Stimulated activated CD4-positive, alpha-beta T cell treated with anti-CD3 and anti-CD28 coated beads, Interleukin-4, amount 100 ng/mL, for 48 hours (primary cell): Measurements from ENCODE around the gene CNTN4.

Experiments used
- DNase-seq, 2 donors: peaks; one replicate each; pipeline ENCODE4 v3.0.0-alpha.2; 2020; ENCODE audit warnings: low read depth in 2 of 2

The CNTN4 gene

DNA sequence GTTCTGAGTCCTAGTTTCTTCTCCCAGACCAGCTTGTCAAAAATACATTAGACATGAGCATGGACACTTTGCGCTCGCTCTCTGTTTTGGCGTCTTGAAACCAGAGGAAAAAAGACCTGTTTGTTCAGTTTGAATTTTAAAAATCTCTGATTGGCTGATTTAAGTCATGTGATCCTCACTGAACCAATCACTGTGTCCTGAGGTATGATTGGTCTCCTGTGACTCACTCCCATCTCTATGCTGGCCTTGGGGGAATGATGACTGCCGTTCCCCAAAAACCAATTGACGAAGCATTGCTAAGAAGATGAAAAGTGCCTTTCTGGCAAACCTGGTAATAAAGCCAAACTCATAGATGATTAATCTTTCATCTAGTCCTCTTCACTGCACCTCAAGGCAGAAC is 755.0 kb downstream of the CNTN4 start:
- DNase-seq, result no peak

DNA sequence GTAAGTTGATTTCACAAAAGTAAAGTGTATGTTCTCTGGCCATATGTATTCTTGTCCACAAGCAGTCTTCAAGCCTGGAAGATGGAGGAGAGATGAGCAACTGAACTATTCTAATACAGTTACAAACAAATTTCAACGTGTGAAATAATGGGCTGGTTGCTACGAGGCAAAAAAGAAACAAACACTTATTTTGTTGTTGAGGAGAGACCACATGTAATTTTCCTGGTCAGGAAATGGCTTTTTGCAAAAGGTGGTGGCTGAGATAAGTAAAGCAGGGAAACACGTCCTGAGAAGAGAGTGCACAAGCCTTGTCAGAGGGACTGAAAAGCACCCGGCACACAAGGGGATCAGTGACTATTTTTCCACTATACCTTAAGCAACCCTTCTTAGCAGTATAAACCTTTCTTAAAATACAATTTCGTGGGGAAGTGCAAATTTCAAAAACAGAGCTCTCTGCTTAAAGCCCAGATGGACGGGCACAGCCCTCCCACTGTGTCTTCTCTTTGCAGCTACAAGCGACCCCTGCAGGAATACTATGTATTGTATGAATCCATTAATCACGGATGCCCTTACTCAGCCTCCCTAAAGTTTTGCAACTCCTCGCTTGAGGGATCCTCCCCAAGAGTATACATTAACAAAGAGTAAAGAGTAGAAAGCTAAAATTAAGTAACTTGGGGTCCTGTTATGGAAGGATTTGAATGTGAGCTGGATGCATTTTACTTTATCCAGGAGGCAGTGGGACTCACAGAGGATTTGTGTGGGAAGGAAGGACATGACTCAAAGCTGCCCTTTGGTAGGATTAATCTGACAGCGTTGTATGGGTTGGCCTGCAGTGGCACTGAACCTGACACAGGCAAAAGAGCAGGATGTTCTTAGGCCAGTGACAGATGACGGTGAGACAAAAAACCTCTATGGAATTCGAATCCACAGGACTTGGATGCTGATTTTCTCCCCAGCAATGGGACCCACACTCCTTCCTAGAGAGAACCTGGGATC is 757.8 kb downstream of the CNTN4 start:
- no peak for DNase-seq

DNA sequence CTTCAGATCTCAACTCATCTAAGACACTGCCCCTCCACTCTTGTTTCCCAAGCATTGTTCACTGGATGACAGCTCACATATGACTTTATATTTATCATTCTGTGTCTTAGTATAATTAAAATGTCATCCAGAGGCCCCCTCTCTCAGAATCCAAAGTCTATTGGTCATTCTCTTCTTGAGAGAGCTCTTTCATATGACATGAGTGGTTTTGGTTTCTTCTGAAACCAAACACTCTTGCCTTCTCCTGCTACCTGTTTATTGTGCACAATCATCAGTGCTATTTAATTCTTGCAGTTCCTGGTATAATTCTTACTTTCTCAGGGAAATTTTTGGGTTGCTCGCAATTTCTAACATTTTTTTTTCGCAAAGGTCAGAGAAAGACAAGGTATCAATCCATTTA is 762.0 kb downstream of the CNTN4 start:
- DNase-seq, result no peak

DNA sequence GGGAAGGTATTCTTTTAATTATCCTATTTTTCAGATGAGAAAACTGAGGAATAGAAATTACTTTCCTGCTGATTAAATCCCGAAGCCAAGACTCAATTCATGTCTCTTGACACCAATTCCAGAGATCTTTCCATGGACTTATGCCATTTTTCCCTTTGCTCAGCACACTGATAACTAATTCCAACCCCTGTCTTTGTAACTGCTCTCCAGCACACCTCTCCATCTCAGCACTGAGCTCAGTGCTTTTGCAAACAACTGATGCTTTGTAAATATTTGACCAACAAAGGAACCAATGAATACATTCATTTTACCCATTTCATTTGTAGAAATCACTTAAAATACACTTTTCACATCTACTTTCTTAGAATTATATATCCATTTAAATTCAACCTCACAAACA is 762.5 kb downstream of the CNTN4 start:
- DNase-seq, result no peak

DNA sequence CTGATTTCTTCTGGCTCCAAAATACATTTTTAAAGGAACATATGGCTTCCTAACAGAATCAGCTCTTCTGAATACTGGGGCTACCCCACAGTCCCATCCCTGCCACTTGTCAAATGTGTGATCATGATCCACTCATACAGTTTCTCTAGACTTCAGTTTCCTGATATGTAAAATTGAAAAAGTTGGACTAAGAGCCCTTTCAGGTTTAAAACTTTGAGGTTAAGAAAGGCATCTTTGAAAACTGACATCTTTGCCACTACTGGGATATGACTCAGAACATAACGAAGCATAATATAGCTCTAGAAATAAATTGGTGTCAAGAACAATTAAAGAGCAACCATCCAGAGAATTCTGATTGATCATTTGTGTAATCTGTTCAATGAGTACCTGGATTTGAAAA is 763.3 kb downstream of the CNTN4 start:
- DNase-seq, result no peak

DNA sequence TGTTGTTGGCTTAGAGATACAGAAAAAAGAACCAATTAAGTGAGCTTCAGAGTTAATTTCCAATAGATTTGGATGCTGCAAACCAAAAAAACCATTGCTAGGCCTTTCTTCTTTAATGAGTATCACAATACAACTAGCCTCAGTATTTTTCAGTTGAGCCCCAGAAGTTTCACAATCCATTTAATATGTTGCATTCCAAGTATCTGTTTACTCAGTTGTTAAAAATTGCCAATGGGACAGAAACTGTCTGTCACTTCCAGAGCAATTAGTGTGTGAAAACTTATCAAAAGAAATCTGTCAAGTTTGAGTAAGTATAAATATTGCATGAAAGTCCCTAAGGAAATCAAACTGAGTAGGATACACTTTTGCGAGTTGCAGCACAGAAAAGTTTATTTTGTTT is 763.7 kb downstream of the CNTN4 start:
- no peak for DNase-seq

DNA sequence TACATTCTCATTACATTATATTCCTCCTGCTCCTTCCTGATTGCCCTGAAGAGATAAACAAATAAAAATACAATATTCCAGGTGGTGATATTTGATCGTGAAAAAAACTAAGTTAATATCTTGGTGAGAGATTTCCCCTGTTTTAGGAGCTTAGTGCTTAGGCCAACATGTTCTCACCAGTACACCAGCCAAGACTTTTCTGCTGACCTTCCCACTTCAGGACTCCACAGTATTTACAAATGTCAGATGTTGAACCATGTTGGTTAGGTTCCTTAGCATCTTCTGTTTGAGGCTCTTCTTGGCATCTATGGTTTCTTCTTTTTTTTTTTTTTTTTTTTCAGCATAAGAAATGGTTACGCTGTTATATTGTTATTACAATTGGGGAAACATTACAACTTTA is 764.5 kb downstream of the CNTN4 start:
- no peak for DNase-seq

DNA sequence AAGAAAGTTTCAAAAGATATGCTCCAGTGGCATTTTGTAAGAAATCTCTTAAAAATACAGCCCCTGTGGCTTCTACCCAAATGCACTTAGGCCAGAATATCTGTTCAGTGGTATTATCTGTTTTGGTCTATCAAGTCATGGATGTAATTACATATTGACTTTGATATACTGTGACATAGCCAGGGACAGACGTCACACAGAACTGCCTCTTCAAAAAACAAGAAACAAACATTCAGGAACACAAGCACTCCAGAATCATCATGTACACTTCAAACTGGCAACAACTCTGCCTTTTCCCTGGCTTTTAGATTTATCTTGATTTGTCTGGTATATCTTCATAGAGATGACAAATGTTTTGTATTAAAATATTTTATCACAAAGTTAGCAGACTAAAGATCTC is 771.2 kb downstream of the CNTN4 start:
- no peak for DNase-seq

DNA sequence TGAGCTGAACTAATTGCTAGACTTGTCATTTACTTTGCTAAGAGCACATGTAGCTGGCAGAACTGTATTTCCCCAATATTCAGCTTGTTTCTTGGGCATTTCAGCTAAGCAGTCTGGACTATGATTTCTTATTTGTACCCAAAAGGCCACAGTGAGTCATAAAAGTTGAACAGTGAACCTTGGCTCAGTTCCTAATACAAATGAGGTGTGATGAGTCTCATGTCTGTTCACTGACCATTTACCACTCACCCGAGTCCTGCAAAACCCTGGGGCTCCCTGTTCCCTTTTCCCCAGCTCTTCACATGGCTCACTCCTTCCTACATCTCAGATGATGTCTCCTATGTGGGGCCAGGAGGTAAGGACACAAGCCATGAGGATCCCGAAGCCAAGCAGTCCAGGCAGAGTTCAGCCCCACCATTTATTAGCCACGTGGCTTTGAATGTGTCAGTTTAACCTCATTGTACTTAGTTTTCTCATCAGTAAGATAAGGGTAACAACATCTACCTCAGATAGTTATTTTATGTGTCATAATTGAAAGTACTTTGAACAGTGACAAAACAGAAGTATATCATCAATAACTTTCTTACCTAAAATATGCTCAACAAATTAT is 772.2 kb downstream of the CNTN4 start:
- no peak for DNase-seq

DNA sequence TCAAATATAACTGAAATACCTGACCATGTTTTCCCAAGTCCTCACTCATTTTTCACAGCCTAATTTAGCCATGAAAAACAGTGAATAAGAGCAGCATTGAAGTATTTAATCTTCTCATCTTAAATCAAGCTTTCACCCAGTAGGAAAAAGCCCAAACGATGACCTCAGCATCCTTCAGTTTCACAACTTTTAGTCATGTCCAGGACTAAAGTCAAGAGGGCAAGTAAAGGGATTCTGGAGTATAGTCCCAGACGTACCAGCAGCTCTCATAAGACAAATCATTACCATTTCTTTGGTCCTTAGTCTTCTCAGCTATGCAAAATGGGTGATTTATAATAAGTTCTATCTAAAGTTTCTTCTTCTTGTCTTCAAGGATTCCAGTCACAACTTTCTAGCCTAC is 774.2 kb downstream of the CNTN4 start:
- no peak for DNase-seq

DNA sequence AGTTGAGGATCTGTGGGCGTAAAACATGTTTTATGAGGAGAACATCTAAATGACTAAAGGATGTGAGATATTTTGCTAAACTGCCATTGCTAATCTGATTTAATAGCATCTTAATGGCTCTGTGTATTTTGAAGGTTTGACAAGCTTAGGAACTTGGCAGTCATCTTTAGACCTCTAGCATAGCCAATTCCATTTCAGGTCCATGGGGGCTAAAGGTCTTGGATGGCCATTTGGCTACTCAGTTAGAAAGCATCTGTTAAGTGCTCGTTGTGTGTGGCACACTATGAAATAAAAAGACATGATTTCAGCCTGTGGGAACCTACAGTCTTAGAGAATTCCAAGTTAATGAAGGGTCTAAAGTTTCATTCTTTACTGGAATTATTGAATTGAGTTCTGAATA is 775.3 kb downstream of the CNTN4 start:
- DNase-seq, result no peak

DNA sequence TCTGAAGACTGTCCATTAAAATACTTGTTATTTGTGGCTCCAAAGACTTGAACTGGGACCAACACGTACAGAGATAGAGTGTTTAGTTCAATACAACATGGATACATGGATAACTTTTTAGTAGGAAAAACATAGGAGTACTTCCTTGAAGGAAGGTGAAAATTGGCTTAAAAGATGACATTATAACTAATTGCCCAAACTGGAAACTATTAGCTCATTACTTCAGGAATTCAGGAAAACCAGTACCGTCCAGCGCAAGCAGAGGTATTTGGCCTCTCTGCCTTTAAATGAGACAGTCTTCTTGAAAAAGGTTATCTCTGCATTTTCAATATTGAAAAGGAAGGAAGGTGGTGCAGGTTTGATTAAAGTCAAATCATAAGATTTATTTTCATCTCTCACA is 777.0 kb downstream of the CNTN4 start:
- DNase-seq, result no peak

DNA sequence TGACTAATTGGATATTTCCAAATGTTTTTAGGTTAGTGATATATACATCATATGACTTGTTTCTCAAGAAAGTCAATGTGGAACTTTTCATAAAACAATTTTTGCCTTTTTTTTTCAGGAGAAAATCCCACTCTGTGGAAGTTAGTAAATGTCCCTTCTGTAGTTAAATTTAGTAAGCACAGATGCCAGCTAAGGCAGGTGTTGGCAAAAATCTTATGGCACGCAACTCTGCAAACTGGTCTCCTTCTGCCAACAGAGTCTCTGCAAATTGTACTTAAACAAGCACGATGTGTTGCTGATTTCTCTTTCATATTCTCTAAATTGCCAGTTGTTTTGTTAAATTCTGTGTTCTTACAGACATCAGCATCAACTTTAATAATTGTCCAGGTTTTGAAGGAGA is 777.7 kb downstream of the CNTN4 start:
- no peak for DNase-seq

DNA sequence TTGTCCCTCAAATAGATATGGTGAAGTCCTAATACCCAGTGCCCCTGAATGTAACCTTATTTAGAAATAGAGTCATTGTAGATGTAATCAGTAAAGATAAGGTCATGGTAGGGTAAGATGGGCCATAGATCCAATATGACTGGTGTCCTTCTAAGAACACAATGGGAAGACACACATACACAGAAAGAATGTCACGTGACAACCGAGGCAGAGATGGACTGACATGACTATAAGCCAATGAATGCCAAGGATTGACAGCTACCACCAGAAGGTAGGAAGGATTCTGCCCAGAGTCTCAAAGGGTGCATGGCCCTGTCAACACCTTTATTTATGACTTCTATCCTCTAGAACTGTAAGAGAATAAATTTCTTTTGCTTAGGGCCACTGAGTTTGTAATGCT is 780.4 kb downstream of the CNTN4 start:
- no peak for DNase-seq

DNA sequence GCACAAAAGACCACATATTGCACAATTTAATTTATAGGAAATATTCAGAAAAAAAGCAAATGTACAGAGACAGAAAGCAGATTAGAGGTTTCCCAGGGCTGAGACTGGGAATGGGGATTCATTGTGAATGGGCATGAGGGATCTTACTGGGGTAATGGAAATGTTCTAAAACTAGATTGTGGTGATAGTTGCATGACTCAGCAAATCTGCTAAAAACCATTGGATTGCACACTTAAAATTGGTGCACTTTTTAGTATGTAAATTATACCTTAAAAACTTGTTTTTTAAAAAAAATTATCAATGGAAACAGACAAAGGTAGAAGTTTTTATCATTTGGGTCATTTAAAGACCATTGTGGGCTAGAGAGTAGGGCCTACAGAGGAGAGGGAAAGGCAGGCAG is 780.9 kb downstream of the CNTN4 start:
- DNase-seq, result no peak

DNA sequence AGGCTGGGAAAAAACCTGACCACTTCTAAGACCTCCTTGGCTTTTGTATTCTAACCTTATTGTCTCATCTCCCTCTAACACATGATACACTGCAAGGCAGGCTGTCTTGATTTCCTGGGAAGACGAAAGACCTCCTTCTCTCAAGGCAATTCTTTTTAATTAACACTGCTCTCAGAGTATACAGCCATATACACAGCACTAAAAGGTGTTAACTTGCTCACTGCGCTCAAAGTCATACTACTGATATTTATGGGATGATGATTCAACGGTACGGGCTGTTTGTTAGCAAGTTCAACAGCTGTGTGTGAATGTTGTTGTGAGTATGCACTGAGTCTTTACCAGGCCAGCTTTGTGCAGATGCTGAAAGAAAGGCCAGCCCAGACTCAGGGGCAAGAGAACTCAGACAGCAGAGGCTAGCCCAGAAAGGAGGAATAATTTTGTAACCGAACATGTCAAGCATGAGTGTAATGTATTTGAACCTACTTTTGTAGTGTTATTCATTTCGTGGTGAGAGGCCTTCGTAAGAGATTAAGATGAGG is 781.6 kb downstream of the CNTN4 start:
- DNase-seq, result no peak

DNA sequence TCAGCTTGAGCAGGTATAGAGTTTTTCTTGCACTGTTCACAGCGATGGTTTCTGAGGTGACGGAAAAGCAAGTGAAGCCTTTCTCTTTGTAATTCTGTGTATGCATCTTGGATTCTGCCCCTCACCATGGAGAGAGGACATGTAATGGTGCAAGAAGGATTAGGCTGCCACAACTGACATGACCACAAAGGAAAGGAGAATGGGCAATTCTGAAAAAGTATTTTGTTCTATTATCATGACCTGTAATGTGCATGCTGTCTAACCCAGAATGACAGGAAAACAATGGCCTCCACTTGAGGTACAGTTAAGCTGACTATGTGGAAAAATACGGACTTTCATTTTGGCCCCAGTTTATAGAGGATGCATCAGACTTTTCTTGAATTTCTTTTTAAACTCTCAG is 784.6 kb downstream of the CNTN4 start:
- no peak for DNase-seq

DNA sequence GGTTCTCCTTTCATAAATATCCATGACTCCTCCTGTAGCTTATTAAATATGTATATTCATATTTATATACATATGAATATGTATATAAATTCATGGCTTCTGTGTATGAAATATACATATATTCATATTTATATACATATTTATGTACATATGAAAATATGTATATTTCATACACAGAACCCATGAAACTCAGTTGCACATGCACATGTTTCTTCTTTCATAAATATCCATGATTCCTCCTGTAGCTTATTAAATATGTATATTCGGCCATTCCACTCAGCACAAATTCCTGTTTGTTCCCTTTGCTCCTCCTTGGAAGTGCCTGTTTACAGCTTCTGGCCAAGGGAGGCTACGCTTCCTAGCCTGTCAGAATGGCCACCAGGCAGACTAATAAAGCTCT is 789.9 kb downstream of the CNTN4 start:
- no peak for DNase-seq

DNA sequence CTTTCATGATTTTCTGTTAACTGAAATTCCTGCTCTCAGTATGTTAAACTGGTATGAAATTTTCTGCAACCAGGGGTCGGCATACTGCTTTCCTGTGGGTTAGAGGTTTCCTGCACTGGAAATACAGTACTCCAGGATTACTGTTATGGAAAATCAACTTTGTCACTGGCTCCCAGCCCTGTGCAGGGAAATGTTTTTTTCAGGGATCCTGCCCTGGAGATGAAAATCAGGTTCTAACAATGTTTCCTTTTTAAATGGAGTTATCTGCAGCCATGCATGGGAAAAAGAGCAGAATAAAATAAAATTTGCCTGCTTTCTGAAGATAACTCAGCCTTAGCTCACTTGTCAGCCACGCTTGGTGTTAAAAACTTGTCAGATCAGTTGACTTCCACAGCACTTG is 791.1 kb downstream of the CNTN4 start:
- no peak for DNase-seq

DNA sequence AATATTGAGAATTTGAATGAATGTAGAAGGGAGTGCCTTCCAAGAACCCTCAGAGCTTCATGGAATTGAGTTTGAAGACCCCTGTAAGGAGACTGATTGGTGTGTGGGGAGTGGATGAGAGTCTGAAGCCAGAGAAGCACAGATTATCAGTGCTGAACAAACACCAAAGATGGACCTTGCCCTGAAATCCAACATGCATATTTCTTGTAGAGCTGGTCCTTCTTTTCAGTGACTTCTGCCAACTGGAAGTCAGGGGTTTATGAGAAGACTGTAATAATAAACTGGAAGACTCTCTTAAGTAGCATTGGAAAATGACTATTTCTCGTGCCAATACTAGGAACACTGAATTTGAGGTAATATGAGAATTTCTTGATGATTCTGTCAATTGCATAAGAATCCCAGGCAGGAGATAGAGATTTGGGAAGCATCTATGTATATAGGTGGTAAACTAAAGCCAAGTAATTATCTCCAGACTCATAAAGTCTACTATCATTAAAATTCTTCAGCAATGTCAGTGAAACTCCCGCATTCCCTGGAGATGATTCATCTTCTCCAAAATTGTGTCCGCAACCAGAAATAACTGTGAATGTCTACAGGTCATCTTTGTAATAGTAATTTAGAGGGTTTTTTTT is 797.8 kb downstream of the CNTN4 start:
- no peak for DNase-seq

DNA sequence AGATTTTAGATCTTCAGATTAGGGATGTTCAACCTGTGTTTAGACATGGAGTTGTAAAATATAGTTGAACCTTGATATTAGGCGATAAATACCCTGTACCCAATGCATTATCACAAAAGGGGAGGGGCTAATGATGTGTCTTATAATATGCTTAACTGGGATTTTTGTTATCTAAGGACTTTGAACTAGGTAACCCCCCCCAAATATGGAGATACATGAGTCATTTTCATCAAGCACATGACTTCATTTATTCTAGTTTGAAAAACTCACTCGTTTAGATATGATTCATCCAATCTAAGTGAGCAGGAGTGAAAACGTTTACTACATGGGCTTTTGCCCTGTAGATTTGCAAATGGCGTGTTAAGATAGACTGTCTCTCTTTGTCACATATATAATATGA is 799.2 kb downstream of the CNTN4 start:
- no peak for DNase-seq

DNA sequence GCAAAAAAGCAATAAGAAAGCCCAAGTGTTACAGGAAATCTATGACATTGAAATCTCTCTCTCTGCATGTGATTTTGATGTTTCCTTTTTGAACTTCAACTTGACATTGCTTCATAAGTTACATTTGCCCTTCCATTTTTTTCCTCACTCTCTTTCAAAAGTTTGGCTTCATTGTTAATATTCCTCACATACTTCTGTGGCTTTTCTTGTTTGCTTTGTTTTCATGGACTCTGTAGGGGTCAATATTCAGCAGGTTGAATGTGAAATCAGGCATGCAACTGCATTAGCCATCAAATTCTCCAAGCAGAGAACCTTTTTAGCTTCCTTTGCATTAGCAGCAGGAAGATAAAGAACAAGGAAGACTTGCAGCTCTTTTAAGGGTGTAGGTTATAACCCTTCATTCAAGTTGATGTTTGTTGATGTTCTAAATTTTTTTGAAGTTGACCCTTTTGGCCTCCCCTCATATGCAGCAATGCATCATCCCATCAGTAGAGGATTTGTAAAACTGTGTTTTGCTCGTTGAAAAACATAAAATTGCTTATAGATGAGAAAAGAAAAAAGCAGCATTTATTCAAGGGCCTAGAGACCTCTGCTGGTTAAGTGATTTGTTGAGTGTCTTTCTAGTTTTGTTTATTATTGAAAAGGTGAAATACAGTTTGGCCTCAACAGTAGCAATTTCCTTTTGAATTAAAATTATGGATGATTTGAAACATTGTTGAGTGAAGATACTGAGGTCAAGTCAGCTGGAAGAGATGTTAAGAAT is 800.1 kb downstream of the CNTN4 start:
- no peak for DNase-seq
